ENCODE results near the gene ACTN4. TPM values are rescaled to one million over a fixed set of nuclear protein-coding genes. Genes with fewer than 3 reads are reported as not detected.

ACTN4 gene
- total and polyA plus RNA-seq, 2 experiments from 2014 or later, result 68.9 to 427 TPM

- H3K27me3 ChIP-seq (ENCODE audit: insufficient read depth), result no peaks in the 10 kb centered on the region
- peaks cover 64% of the 10 kb centered on the region for H3K36me3 Mint-ChIP-seq (ENCODE audit: low read depth)
- H3K4me1 ChIP-seq (ENCODE audit: insufficient read depth), result peaks cover 19% of the 10 kb centered on the region
- H2AFZ ChIP-seq, result no peak overlapping the region
- DNase-seq (ENCODE audit: low spot score), result no peak
- H3K4me3 Mint-ChIP-seq, result no peak overlapping the region
- H3K4me2 ChIP-seq, result no peak overlapping the region
- H4K20me1 ChIP-seq (replicated peaks; ENCODE audit: insufficient read depth), result peaks cover 25% of the 10 kb centered on the region
- no peak for ATAC-seq
- peaks cover 60% of the 10 kb centered on the region for H3K79me2 ChIP-seq (replicated peaks; ENCODE audit: insufficient read depth)
- peak overlapping the region; percentile 76; the same call in 1 of the 2 replicates for H3K27ac ChIP-seq (ENCODE audit: low read depth)
- peak overlapping the region; percentile 83 for H3K27ac Mint-ChIP-seq
- no peaks in the 10 kb centered on the region for H3K9me2 ChIP-seq (ENCODE audit: insufficient read depth)
- H3K4me1 Mint-ChIP-seq, result peaks cover 46% of the 10 kb centered on the region
- TF ChIP-seq ZNF331 (CRISPR knock-in tag; IDR thresholded peaks at IDR 0.05; ENCODE audit: low read depth) (no peak), CREB1 (CRISPR knock-in tag; IDR thresholded peaks at IDR 0.05; ENCODE audit: low read depth) (no peak), STAT1 (IDR thresholded peaks at IDR 0.05; ENCODE audit: unreplicated experiment) (no peak), ETS1 (IDR thresholded peaks at IDR 0.05) (no peak), POLR2AphosphoS5 (IDR thresholded peaks at IDR 0.05; ENCODE audit: low read depth) (no peak), EZH2phosphoT487 (IDR thresholded peaks at IDR 0.05; ENCODE audit: unreplicated experiment) (no peak), JUNB (IDR thresholded peaks at IDR 0.05; ENCODE audit: unreplicated experiment) (no peak)
- peaks cover 8% of the 10 kb centered on the region; the same call in 1 of the 2 replicates for H3K36me3 ChIP-seq (ENCODE audit: insufficient read depth)
- H3K4me3 ChIP-seq, result no peak overlapping the region
- peaks cover 17% of the 10 kb centered on the region for H3K27me3 Mint-ChIP-seq (ENCODE audit: insufficient read depth, low read depth, poor library complexity)
- 0 out of 2 replicates have a peak, but pooled peaks cover 5% of the 10 kb centered on the region for H3F3A ChIP-seq (replicated peaks; ENCODE audit: low read depth)
- no peaks in the 10 kb centered on the region for H3K9me3 Mint-ChIP-seq
Observed at GRCh38 chr19:38699647-38700349, 52.3 kb downstream of the ACTN4 start.

GRCh38 chr19:38700350-38700901 is 53.0 kb downstream of the ACTN4 start:
- H3K4me2 ChIP-seq, result no peak overlapping the region
- H3K4me1 ChIP-seq (ENCODE audit: insufficient read depth), result peaks cover 16% of the 10 kb centered on the region
- H3K27ac ChIP-seq (ENCODE audit: low read depth), result no peak overlapping the region
- Mint-ChIP-seq H3K9me3 (no peaks in the 10 kb centered on the region), H3K36me3 (ENCODE audit: low read depth) (peaks cover 70% of the 10 kb centered on the region), H3K27ac (peak overlapping the region; percentile 83), H3K4me3 (no peak overlapping the region), H3K4me1 (peaks cover 40% of the 10 kb centered on the region), H3K27me3 (ENCODE audit: insufficient read depth, low read depth, poor library complexity) (peaks cover 17% of the 10 kb centered on the region)
- no peak overlapping the region for H2AFZ ChIP-seq
- no peak for TF ChIP-seq ZNF331 (CRISPR knock-in tag; IDR thresholded peaks at IDR 0.05; ENCODE audit: low read depth)
- no peak for TF ChIP-seq EZH2 (IDR thresholded peaks at IDR 0.05; ENCODE audit: low read depth, unreplicated experiment)
- no peak for TF ChIP-seq REST (IDR thresholded peaks at IDR 0.05; ENCODE audit: unreplicated experiment)
- no peak for TF ChIP-seq JUNB (IDR thresholded peaks at IDR 0.05; ENCODE audit: unreplicated experiment)
- TF ChIP-seq ZNF462 (CRISPR knock-in tag; IDR thresholded peaks at IDR 0.05), result no peak
- peaks cover 8% of the 10 kb centered on the region; the same call in 1 of the 2 replicates for H3K36me3 ChIP-seq (ENCODE audit: insufficient read depth)
- H3F3A ChIP-seq (replicated peaks; ENCODE audit: low read depth), result 0 out of 2 replicates have a peak, but pooled peaks cover 8% of the 10 kb centered on the region
- DNase-seq (ENCODE audit: low spot score) (no peak), ATAC-seq (no peak)
- no peaks in the 10 kb centered on the region for H3K9me2 ChIP-seq (ENCODE audit: insufficient read depth)
- H3K4me3 ChIP-seq, result no peak overlapping the region
- H3K27me3 ChIP-seq (ENCODE audit: insufficient read depth), result no peaks in the 10 kb centered on the region
- H3K79me2 ChIP-seq (replicated peaks; ENCODE audit: insufficient read depth), result peaks cover 53% of the 10 kb centered on the region
- peaks cover 19% of the 10 kb centered on the region for H4K20me1 ChIP-seq (replicated peaks; ENCODE audit: insufficient read depth)

All from GM23338 (cell line).